ENCODE results near the gene PLEKHG2. TPM values are rescaled to one million over a fixed set of nuclear protein-coding genes. Genes with fewer than 3 reads are reported as not detected.

Gene PLEKHG2
- total RNA-seq, 1 donor from 2014 or later, result 205 TPM

GRCh38 chr19:39425744-39426143, 13.3 kb downstream of the PLEKHG2 start:
- no peak for DNase-seq
- TF ChIP-seq, protein P1, sequence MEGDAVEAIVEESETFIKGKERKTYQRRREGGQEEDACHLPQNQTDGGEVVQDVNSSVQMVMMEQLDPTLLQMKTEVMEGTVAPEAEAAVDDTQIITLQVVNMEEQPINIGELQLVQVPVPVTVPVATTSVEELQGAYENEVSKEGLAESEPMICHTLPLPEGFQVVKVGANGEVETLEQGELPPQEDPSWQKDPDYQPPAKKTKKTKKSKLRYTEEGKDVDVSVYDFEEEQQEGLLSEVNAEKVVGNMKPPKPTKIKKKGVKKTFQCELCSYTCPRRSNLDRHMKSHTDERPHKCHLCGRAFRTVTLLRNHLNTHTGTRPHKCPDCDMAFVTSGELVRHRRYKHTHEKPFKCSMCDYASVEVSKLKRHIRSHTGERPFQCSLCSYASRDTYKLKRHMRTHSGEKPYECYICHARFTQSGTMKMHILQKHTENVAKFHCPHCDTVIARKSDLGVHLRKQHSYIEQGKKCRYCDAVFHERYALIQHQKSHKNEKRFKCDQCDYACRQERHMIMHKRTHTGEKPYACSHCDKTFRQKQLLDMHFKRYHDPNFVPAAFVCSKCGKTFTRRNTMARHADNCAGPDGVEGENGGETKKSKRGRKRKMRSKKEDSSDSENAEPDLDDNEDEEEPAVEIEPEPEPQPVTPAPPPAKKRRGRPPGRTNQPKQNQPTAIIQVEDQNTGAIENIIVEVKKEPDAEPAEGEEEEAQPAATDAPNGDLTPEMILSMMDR (IDR thresholded peaks at IDR 0.05; ENCODE audit: partially characterized antibody, unreplicated experiment), result no peak
- no peaks in the 10 kb centered on the region for H3K36me3 Mint-ChIP-seq (ENCODE audit: unreplicated experiment)
- H3K4me3 Mint-ChIP-seq (ENCODE audit: unreplicated experiment), result no peak overlapping the region
- peaks cover 15% of the 10 kb centered on the region for H3K27me3 Mint-ChIP-seq (ENCODE audit: unreplicated experiment)
- H3K27ac Mint-ChIP-seq (ENCODE audit: unreplicated experiment), result no peak overlapping the region
- peaks cover 2% of the 10 kb centered on the region for H3K9me3 Mint-ChIP-seq (ENCODE audit: unreplicated experiment)
- H3K4me1 Mint-ChIP-seq (ENCODE audit: low read depth, unreplicated experiment), result peaks cover 2% of the 10 kb centered on the region

DNA sequence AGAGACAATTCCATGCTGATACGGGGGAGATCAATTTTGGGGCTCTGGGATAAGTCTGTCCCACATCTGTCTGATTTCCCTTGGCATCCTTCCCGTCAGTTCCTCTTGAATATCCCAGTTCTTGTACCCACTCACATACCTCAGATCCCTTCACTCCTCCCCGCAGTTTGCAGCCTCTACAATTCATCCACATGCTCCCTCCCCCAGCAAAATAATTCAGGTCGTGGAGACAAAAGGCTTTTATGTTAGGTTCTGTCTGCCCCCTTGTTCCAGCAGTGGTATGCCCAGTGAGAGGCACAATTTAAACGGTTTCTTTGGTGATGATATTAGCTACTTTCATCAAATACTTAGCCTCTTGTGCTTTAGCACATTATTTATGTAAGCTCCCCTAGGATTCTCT, 13.7 kb downstream of the PLEKHG2 start:
- no peak overlapping the region for H3K27ac Mint-ChIP-seq (ENCODE audit: unreplicated experiment)
- peaks cover 2% of the 10 kb centered on the region for H3K4me1 Mint-ChIP-seq (ENCODE audit: low read depth, unreplicated experiment)
- TF ChIP-seq, protein P1 (IDR thresholded peaks at IDR 0.05; ENCODE audit: partially characterized antibody, unreplicated experiment), result no peak
- H3K36me3 Mint-ChIP-seq (ENCODE audit: unreplicated experiment), result no peaks in the 10 kb centered on the region
- no peak overlapping the region for H3K4me3 Mint-ChIP-seq (ENCODE audit: unreplicated experiment)
- no peak for DNase-seq
- H3K27me3 Mint-ChIP-seq (ENCODE audit: unreplicated experiment), result peaks cover 15% of the 10 kb centered on the region
- H3K9me3 Mint-ChIP-seq (ENCODE audit: unreplicated experiment), result peaks cover 2% of the 10 kb centered on the region

- TF ChIP-seq, protein P1 (IDR thresholded peaks at IDR 0.05; ENCODE audit: partially characterized antibody, unreplicated experiment), result no peak
- Mint-ChIP-seq H3K36me3 (ENCODE audit: unreplicated experiment) (no peaks in the 10 kb centered on the region), H3K4me3 (ENCODE audit: unreplicated experiment) (no peak overlapping the region), H3K4me1 (ENCODE audit: low read depth, unreplicated experiment) (peaks cover 2% of the 10 kb centered on the region), H3K27me3 (ENCODE audit: unreplicated experiment) (peaks cover 15% of the 10 kb centered on the region), H3K27ac (ENCODE audit: unreplicated experiment) (no peak overlapping the region), H3K9me3 (ENCODE audit: unreplicated experiment) (peaks cover 2% of the 10 kb centered on the region)
- DNase-seq, result no peak
These were observed 15.2 kb downstream of the PLEKHG2 start for GRCh38 chr19:39427707-39428106.

DNA sequence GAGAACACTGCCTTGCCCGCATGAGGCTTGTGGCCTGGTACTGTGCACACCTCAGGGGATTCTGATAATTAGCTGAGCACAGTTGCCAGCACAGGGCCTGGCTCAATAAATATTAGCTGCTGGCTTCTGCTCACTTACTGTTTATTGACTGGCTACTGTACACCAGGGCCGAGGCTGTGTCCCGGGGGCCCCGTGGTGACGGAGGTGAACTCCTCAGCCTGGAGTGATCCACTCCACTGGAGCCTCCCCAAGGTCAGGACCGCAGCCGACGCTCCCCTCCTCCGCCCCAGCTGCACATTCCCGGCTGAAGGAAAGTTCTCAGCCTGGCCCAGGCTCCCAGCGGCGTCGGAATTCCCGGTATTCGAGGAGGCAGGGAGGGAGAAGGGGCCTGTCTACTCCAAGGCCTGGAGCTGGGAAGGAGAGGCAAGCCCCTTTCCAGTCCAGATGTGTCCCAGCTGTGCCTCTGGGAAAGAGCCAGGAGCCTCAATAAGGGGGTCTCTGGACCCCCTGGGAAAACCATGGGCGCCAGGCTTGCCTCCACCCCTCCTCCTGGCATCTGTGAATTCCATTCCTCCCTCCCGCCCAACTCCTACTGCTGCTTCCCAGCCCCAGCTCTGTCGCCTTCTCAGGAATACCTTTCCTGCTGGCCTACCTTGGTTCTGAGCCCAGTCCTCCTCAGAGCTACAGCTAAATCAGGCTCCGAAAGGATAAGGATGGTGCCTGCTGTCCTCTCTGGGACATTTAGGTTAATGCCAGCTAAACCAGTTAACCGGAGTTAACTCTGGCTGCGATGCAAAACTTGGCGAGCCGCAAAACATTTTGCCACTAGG, 16.0 kb downstream of the PLEKHG2 start:
- Mint-ChIP-seq H3K27me3 (ENCODE audit: unreplicated experiment) (peaks cover 15% of the 10 kb centered on the region), H3K27ac (ENCODE audit: unreplicated experiment) (peak overlapping the region; percentile 33), H3K9me3 (ENCODE audit: unreplicated experiment) (no peaks in the 10 kb centered on the region), H3K4me3 (ENCODE audit: unreplicated experiment) (no peak overlapping the region), H3K36me3 (ENCODE audit: unreplicated experiment) (no peaks in the 10 kb centered on the region), H3K4me1 (ENCODE audit: low read depth, unreplicated experiment) (peaks cover 2% of the 10 kb centered on the region)
- peak; percentile 72 for DNase-seq
- TF ChIP-seq, protein P1 (IDR thresholded peaks at IDR 0.05; ENCODE audit: partially characterized antibody, unreplicated experiment), result no peak
